Jurkat, Clone E6-1 (cell line): ENCODE data around the gene UFSP1.
A peak's percentile ranks its signal among the peaks of the same experiment; 100 is the strongest.

Experiments
- DNase-seq: peaks from one replicate; pipeline ENCODE4 v3.0.0-alpha.2; 2011; ENCODE audit warnings: low read depth, low spot score
- H3K4me3 ChIP-seq: 2 replicates; pipeline ENCODE4 v1.5.1; 2011; ENCODE audit warnings: mild to moderate bottlenecking, low read length, control low read depth, moderate library complexity

Gene UFSP1

DNA sequence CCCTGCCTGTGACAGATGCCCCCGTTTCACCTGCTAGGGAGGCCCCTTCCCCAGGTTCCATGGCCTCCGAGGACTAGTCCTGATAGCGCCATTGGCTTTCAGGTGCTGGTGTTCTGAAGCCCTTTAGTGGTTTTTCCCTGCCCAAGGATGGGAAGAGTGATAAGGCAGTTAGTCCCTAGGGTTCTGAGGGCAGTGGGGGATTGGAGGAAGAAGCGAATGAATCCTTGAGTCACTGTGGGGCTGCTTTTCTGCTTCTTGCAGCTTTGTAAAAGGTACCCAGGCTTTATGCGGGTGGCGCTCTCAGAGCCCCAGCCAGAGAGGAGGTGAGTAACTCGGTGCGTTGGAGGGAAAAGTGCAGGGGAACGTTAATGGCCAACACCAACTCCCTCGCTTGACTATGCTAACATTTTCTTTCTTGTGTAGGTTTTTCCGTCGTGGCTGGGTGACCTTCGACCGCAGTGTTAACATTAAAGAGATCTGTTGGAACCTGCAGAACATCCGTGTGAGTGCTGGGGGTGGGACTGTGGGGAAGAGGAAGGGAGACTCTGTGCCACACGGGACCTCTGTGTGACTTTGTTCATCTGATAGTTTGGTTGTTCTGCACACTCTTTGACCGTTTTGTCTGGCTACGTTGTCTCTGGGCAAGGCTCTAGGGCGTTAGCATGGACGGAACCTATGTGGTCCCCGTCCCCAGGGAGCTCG lies 3.9 kb downstream of the UFSP1 start:
- no peak overlapping the region for H3K4me3 ChIP-seq
- no peak for DNase-seq

GRCh38 chr7:100884736-100885439 lies 4.6 kb downstream of the UFSP1 start:
- no peak for DNase-seq
- H3K4me3 ChIP-seq: no peak overlapping the region

GRCh38 chr7:100882785-100883526 lies 6.6 kb downstream of the UFSP1 start:
- no peak overlapping the region for H3K4me3 ChIP-seq
- no peak for DNase-seq

DNA sequence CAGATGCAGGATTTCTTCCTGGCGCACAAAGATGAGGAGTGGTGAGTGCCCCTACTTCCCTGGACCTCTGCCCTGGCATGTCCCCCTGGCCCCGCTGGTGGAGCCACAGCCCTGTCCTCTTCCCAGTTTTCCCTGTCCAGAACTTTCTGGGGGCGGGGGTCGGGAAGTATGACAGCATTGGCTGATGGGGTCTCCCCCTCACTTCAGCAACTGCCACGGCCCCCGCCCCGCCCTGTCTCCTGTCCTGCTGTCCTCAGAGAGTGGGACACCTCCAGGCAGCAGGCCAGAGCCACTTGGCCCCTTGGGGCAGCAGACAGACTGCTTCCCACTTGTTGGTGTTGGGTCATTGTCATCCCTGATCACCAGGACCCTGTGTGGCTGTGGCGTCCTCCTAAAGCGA lies 7.3 kb downstream of the UFSP1 start:
- DNase-seq: no peak

DNA sequence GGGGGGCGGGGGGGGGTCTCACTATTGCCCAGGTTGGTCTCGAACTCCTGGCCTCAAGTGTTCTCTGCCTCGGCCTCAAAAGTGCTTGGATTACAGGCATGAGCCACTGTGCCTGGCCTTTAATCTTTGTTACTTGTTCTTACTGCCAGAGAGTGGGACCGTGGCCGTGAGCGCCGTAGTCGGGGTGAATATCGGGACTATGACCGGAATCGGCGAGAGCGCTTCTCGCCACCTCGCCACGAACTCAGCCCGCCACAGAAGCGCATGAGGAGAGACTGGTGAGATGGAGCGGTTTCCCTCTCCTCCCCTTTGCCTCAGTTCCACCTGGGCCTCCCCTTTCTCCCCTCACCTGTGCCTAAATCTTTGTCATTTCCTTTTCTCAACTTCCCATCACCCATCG lies 8.4 kb downstream of the UFSP1 start:
- DNase-seq: no peak
- no peak overlapping the region for H3K4me3 ChIP-seq

More for the DNA sequence above, 7.3 kb downstream of the UFSP1 start:
- H3K4me3 ChIP-seq: no peak overlapping the region

DNA sequence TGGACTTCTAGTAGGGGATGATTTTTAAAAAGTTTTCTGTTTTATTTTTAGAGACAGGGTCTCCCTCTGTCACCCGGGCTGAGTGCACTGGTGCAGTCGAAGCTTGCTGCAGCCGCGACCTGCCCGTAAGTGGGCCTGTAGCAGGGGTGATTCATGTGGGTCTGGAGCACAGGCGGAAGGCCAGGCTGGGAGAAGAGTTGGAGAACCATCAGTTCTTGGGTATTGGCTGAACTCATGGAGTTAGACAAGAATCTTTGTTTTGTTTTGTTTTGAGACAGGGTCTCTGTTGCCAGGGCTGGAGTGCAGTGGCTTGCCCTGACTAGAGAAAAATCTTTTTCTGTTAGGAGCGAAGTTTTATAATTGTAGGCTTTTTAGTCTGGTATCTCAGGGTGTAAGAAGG lies 8.9 kb downstream of the UFSP1 start:
- no peak overlapping the region for H3K4me3 ChIP-seq
- DNase-seq: no peak

DNA sequence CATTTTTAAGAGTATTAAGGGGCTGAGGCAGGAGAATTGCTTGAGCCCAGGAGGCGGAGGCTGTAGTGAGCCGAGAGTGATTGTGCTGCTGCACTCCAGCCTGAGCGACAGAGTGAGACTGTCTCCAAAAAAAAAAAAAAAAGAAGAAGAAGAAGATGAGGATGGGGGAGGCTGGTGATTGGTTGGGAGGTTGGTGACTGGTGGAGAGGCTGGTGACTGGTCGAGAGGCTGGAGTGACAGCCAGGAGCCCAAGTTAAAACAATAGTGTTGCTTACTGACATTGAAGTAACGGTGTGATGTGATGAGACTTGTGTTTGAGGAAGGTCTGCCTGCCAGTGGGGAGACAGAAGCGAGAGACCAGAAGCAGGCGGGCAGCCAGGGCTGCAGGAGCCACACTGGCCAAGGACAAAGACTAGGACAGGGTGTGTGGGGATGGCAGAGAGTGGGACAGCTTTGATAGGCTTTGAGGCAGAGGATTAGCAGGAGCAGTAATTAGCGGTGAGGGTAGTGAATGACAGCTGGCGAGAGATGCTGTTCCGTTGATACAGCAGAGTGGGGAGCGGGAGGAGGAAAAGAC lies 9.7 kb downstream of the UFSP1 start:
- DNase-seq: no peak
- H3K4me3 ChIP-seq: no peak overlapping the region

DNA sequence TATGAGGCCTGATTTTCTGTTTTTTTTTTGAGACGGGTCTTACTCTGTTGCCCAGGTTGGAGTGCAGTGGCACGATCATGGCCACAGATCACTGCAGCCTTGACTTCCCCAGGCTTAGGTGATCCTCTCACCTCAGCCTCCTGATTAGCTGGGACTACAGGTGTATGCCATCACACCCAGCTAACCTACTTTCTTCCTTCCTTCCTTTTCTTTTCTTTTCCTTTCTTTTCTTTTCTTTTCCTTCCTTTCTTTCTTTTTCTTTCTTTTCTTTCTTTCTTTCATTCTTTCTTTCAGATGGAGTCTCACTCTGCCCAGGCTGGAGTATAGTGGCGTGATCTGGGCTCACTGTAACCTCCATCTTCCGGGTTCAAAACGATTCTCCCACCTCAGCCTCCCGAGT lies 10.8 kb downstream of the UFSP1 start:
- H3K4me3 ChIP-seq: no peak overlapping the region
- DNase-seq: no peak

DNA sequence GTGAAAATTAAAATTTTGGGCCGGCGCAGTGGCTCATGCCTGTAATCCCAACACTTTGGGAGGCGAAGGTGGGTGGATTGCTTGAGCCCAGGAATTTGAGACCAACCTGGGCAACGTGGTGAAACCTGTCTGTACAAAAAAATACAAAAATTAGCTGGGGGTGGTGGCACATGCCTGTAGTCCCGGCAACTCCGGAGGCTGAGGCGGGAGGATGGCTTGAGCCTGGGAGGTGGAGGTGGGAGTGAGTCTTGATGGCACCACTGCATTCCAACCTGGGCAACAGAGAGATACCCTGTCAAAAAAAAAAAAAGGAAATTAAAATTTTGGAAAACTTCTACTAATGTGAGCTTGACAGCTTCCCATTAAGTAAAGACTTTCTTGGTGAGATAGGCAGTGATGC lies 11.5 kb downstream of the UFSP1 start:
- H3K4me3 ChIP-seq: no peak overlapping the region
- no peak for DNase-seq

DNA sequence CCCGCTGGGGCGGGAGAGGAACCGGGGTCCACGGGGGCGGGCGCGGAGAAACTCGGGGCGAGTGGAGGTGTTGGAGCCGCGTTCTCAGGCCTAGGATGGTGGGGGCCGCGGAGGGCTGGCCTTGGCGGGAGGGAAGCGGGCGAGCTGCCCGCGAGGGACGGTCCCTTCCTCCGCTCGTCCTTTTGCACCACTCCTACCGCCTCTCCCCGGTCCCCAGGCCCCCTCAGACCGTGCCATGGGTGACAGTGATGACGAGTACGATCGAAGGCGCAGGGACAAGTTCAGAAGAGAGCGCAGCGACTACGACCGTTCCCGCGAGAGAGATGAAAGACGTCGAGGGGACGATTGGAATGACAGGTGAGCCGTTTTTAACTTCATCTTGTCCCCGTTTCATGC lies 14.2 kb downstream of the UFSP1 start:
- DNase-seq: no peak
- peak overlapping the region; percentile 97 for H3K4me3 ChIP-seq

GRCh38 chr7:100874577-100875355 lies 14.7 kb downstream of the UFSP1 start, which contains the start of gene SRRT:
Gene SRRT, plus strand, starts transcription at chr7:100875103. Its CDS starts 488 bp downstream, at chr7:100875591.
- H3K4me3 ChIP-seq: peak within 1 kb of the TSS; percentile 97
- DNase-seq: peak; percentile 98

DNA sequence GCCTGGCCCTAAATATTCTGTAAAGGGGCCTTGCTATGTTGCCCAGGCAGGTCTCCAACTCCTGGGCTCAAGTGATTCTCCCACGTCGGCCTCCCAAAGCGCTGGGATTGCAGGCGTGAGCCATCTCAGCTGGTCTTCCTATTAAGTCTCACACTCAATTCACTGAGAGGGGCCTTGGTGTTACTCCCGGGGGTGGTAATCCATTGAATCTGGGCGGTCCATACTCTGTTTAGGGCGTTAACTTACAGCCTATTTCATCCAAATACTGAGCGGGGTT lies 15.3 kb downstream of the UFSP1 start:
- DNase-seq: no peak
- peak overlapping the region; percentile 97 for H3K4me3 ChIP-seq

GRCh38 chr7:100873599-100874299 lies 15.8 kb downstream of the UFSP1 start:
- DNase-seq: no peak
- peak overlapping the region; percentile 97 for H3K4me3 ChIP-seq

DNA sequence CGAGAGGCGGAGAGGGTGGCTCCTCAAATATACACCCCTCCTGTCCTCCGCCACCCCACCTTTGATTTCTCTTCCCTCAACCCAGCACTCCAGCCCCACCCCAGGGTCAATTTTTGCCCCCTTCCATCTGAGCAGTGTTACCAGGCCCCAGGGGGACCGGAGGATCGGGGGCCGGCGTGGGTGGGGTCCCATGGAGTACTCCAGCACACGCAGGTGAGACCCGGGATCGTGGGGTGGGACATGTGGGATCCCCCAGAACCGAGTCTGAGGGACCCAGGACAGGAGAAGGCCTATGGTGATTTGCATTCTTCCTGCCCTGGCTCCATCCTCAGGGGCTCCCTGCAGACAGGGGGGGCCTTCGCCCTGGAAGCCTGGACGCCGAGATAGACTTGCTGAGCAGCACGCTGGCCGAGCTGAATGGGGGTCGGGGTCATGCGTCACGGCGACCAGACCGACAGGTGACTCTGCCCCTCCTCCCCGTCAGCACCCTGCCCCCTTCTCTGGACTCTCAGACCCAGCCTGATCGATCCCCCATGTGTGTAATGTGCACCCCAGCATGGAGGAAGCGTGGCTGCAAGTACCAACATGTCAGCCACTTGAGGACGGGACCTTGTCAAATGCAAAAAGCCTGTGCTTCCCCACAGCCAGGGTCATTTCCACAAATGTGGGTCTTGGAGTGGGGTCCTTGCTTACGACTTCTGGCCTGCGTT lies 21.6 kb downstream of the UFSP1 start:
- H3K4me3 ChIP-seq: no peak overlapping the region
- DNase-seq: no peak

- H3K4me3 ChIP-seq: no peak within 1 kb of the TSS
- DNase-seq: no peak
Observed at GRCh38 chr7:100867040-100867775, 22.3 kb downstream of the UFSP1 start, which contains the start of gene TRIP6. Gene TRIP6, plus strand, starts transcription at chr7:100867387. Its CDS starts 111 bp downstream, at chr7:100867498.

- DNase-seq: no peak
- H3K4me3 ChIP-seq: no peak overlapping the region
Observed at GRCh38 chr7:100866729-100867039, 22.8 kb downstream of the UFSP1 start.

DNA sequence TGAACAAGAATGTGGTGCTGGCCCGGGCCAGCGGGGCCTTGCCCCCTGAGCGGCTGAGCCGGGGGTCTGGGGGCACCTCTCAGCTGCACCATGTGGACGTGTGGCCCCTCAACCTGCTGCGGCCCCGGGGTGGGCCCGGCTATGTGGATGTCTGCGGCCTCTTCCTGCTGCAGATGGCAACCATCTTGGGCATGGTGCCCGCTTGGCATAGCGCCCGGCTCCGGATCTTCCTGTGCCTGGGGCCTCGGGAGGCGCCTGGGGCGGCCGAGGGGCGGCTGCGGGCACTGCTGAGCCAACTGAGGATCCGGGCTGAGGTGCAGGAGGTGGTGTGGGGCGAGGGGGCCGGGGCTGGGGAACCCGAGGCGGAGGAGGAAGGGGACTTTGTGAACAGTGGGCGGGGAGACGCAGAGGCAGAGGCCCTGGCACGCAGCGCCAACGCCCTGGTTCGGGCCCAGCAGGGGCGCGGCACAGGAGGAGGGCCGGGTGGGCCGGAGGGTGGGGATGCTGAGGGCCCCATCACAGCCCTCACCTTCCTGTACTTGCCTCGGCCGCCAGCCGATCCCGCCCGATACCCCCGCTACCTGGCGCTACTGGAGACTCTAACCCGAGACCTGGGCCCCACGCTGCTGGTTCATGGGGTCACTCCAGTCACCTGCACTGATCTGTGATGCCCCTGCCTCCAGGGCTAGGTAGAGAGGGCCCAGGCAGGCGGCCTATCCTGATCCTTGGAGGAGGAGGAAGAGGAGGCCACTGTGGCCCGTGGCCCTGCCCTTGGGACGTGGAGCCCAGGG lies 23.4 kb downstream of the UFSP1 start:
- DNase-seq: no peak
- H3K4me3 ChIP-seq: no peak overlapping the region
